ENCODE data around the gene PRKAR1B. TPM values are rescaled to one million over a fixed set of nuclear protein-coding genes. Genes with fewer than 3 reads are reported as not detected.

Gene PRKAR1B
- total RNA-seq, 1 experiment from 2014 or later = 43.3 TPM

- Histone ChIP-seq H3K4me1 (ENCODE audit: insufficient read depth, low read length) (no peaks in the 10 kb centered on the region), H3K14ac (ENCODE audit: insufficient read depth, low read length) (no peak overlapping the region; the same call in 1 of the 2 replicates), H3K23me2 (ENCODE audit: insufficient read length, low read depth, low read length, poor library complexity, severe bottlenecking) (peaks cover 2% of the 10 kb centered on the region), H3T11ph (ENCODE audit: low read length) (no peak overlapping the region), H2BK15ac (ENCODE audit: low read depth, low read length) (no peak overlapping the region), H2BK5ac (ENCODE audit: insufficient read length, low read length) (no peak overlapping the region), H3K27me3 (ENCODE audit: insufficient read depth, low read length) (no peaks in the 10 kb centered on the region), H2BK12ac (ENCODE audit: insufficient read length, low read depth, low read length) (no peak overlapping the region), H4K20me1 (ENCODE audit: control insufficient read depth, insufficient read depth, insufficient read length) (peaks cover 4% of the 10 kb centered on the region), H2BK120ac (ENCODE audit: low read depth, low read length, poor library complexity, severe bottlenecking) (no peak overlapping the region), H3K4ac (ENCODE audit: low read depth, low read length) (no peak overlapping the region), H3K4me2 (ENCODE audit: insufficient read depth, insufficient read length, low read length) (no peak overlapping the region), H4K91ac (ENCODE audit: insufficient read length, low read depth, low read length) (no peak overlapping the region), H3K23ac (ENCODE audit: insufficient read length, low read depth, low read length) (no peak overlapping the region), H3K56ac (ENCODE audit: insufficient read length, low read depth, low read length) (no peak overlapping the region), H3K27ac (ENCODE audit: insufficient read length, low read depth, low read length) (no peak overlapping the region), H3K18ac (ENCODE audit: insufficient read length, low read depth, low read length) (no peak overlapping the region), H4K5ac (ENCODE audit: insufficient read length, low read depth, low read length) (no peak overlapping the region), H2AK5ac (ENCODE audit: insufficient read length, low read length) (no peak overlapping the region), H3K79me1 (ENCODE audit: insufficient read depth, low read depth, low read length, poor library complexity, severe bottlenecking) (no peaks in the 10 kb centered on the region), H3K9me3 (ENCODE audit: control insufficient read depth, low read depth, low read length) (no peaks in the 10 kb centered on the region), H2BK20ac (ENCODE audit: low read depth, low read length, poor library complexity, severe bottlenecking) (no peak overlapping the region), H2AFZ (ENCODE audit: low read length) (no peak overlapping the region), H4K8ac (replicated peaks; ENCODE audit: insufficient read length, low read depth, low read length) (no peak overlapping the region), H3K9ac (ENCODE audit: extremely low read depth, insufficient read length, low read length) (no peak overlapping the region), H3K79me2 (ENCODE audit: insufficient read depth, low read length) (no peaks in the 10 kb centered on the region)
- no peak for DNase-seq
- WGBS (ENCODE audit: extremely low coverage, insufficient read length, low lambda C conversion rate) = no CpG with 5 or more reads among the region's 19 CpGs
- Mint-ChIP-seq H3K4me3 (no peak overlapping the region), H3K9me3 (no peaks in the 10 kb centered on the region), H3K27me3 (ENCODE audit: low read depth) (no peaks in the 10 kb centered on the region), H3K4me1 (peaks cover 9 to 17% of the 10 kb centered on the region in 2 experiments), H3K36me3 (ENCODE audit: insufficient read depth in 1 of 3, low read depth in 3 of 3) (peaks cover 3 to 8% (median 7%) of the 10 kb centered on the region in 3 experiments), H3K27ac (peak overlapping the region in 1 of 3 experiments; percentile 57; a peak in 2 of 7 replicates)
- TF ChIP-seq, protein P1, sequence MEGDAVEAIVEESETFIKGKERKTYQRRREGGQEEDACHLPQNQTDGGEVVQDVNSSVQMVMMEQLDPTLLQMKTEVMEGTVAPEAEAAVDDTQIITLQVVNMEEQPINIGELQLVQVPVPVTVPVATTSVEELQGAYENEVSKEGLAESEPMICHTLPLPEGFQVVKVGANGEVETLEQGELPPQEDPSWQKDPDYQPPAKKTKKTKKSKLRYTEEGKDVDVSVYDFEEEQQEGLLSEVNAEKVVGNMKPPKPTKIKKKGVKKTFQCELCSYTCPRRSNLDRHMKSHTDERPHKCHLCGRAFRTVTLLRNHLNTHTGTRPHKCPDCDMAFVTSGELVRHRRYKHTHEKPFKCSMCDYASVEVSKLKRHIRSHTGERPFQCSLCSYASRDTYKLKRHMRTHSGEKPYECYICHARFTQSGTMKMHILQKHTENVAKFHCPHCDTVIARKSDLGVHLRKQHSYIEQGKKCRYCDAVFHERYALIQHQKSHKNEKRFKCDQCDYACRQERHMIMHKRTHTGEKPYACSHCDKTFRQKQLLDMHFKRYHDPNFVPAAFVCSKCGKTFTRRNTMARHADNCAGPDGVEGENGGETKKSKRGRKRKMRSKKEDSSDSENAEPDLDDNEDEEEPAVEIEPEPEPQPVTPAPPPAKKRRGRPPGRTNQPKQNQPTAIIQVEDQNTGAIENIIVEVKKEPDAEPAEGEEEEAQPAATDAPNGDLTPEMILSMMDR (conservative IDR thresholded peaks at IDR 0.05) = no peak
Measured at GRCh38 chr7:598899-599298, 128.2 kb downstream of the PRKAR1B start.
